ENCODE measurements around the gene VAV2. TPM values are rescaled to one million over a fixed set of nuclear protein-coding genes. Genes with fewer than 3 reads are reported as not detected.

Gene VAV2
- total RNA-seq, 1 donor from 2014 or later, result 24.4 TPM

- Mint-ChIP-seq H3K4me3 (ENCODE audit: unreplicated experiment) (peak overlapping the region; percentile 75), H3K36me3 (ENCODE audit: unreplicated experiment) (peaks cover 7% of the 10 kb centered on the region), H3K4me1 (ENCODE audit: unreplicated experiment) (peaks cover 10% of the 10 kb centered on the region), H3K9me3 (ENCODE audit: unreplicated experiment) (no peaks in the 10 kb centered on the region), H3K27ac (ENCODE audit: unreplicated experiment) (peak overlapping the region; percentile 29), H3K27me3 (ENCODE audit: unreplicated experiment) (no peaks in the 10 kb centered on the region)
- no peak for DNase-seq (ENCODE audit: extremely low spot score, unreplicated experiment)
- TF ChIP-seq, protein P1, sequence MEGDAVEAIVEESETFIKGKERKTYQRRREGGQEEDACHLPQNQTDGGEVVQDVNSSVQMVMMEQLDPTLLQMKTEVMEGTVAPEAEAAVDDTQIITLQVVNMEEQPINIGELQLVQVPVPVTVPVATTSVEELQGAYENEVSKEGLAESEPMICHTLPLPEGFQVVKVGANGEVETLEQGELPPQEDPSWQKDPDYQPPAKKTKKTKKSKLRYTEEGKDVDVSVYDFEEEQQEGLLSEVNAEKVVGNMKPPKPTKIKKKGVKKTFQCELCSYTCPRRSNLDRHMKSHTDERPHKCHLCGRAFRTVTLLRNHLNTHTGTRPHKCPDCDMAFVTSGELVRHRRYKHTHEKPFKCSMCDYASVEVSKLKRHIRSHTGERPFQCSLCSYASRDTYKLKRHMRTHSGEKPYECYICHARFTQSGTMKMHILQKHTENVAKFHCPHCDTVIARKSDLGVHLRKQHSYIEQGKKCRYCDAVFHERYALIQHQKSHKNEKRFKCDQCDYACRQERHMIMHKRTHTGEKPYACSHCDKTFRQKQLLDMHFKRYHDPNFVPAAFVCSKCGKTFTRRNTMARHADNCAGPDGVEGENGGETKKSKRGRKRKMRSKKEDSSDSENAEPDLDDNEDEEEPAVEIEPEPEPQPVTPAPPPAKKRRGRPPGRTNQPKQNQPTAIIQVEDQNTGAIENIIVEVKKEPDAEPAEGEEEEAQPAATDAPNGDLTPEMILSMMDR (IDR thresholded peaks at IDR 0.05), result no peak
These were observed 32.2 kb upstream of the VAV2 start for GRCh38 chr9:134024214-134024792.

GRCh38 chr9:134014946-134015345 is 22.8 kb upstream of the VAV2 start:
- no peak overlapping the region for H3K27ac Mint-ChIP-seq (ENCODE audit: unreplicated experiment)
- no peaks in the 10 kb centered on the region for H3K36me3 Mint-ChIP-seq (ENCODE audit: unreplicated experiment)
- DNase-seq (ENCODE audit: extremely low spot score, unreplicated experiment), result no peak
- no peaks in the 10 kb centered on the region for H3K4me1 Mint-ChIP-seq (ENCODE audit: unreplicated experiment)
- H3K9me3 Mint-ChIP-seq (ENCODE audit: unreplicated experiment), result no peaks in the 10 kb centered on the region
- TF ChIP-seq, protein P1 (IDR thresholded peaks at IDR 0.05), result no peak
- H3K4me3 Mint-ChIP-seq (ENCODE audit: unreplicated experiment), result no peak overlapping the region
- no peaks in the 10 kb centered on the region for H3K27me3 Mint-ChIP-seq (ENCODE audit: unreplicated experiment)

DNA sequence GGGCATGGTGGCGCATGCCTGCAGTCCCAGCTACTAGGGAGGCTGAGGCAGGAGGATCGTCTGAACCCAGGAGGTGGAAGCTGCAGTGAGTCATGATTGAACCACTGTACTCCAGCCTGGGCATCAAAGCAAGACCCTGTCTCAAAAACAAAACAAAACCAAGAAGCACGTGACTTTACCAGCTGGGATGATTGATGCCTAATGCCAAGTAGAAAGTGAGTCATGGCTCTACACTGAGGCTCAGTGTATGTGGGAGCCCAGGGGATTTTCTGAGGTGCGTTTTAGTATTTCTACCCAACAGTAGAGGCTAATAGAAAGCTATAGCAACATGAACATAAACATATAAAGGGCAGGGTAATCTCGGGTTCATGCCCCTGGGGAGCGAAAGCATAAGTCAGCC is 19.3 kb upstream of the VAV2 start:
- TF ChIP-seq, protein P1 (IDR thresholded peaks at IDR 0.05), result no peak
- no peak for DNase-seq (ENCODE audit: extremely low spot score, unreplicated experiment)
- peaks cover 7% of the 10 kb centered on the region for H3K4me1 Mint-ChIP-seq (ENCODE audit: unreplicated experiment)
- peaks cover 3% of the 10 kb centered on the region for H3K27me3 Mint-ChIP-seq (ENCODE audit: unreplicated experiment)
- H3K9me3 Mint-ChIP-seq (ENCODE audit: unreplicated experiment), result no peaks in the 10 kb centered on the region
- no peak overlapping the region for H3K27ac Mint-ChIP-seq (ENCODE audit: unreplicated experiment)
- no peaks in the 10 kb centered on the region for H3K36me3 Mint-ChIP-seq (ENCODE audit: unreplicated experiment)
- H3K4me3 Mint-ChIP-seq (ENCODE audit: unreplicated experiment), result no peak overlapping the region

DNA sequence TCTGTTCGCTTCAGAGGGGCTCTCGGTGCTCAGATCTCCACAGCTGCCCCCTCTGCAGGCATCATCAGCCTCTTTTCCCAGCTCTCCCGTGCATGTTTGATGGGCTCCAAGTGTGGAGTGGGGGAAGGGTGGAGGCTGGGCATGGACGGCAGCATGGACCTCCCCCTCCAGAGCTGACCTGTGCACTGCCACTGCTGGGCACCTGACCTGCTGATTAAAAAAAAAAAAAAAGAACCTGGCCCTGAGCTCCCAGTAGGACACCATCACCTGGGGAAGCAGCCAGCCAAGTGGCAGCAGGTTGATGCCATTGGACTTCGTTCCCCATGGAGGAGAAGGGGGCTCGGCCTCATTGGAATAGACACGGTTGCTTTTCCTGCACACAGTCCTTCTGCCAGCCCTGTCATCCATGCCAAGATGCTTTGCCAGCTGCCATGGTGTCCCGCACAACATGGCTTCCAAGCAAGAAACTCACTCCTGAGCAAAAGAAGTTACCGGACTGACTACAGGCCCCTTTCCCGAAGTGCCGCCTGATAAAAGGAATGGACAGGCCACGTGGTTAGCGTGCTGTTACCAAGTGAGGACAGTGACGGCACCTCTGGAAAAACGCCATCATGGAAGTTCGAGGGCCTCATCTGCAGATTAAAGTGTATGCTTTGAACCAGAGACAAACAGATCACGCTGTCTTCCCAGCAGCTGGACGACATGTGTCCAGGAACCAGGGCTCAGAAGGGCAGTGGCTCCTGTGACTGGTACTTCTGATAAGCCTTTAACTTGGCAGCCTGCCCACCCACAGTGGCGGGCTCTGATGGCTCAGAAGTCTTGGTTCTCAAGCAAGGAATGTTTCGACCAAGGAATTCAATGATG is 18.4 kb upstream of the VAV2 start:
- peaks cover 7% of the 10 kb centered on the region for H3K4me1 Mint-ChIP-seq (ENCODE audit: unreplicated experiment)
- no peak overlapping the region for H3K4me3 Mint-ChIP-seq (ENCODE audit: unreplicated experiment)
- TF ChIP-seq, protein P1 (IDR thresholded peaks at IDR 0.05), result no peak
- no peak for DNase-seq (ENCODE audit: extremely low spot score, unreplicated experiment)
- H3K27me3 Mint-ChIP-seq (ENCODE audit: unreplicated experiment), result peaks cover 3% of the 10 kb centered on the region
- no peak overlapping the region for H3K27ac Mint-ChIP-seq (ENCODE audit: unreplicated experiment)
- no peaks in the 10 kb centered on the region for H3K9me3 Mint-ChIP-seq (ENCODE audit: unreplicated experiment)
- H3K36me3 Mint-ChIP-seq (ENCODE audit: unreplicated experiment), result no peaks in the 10 kb centered on the region

DNA sequence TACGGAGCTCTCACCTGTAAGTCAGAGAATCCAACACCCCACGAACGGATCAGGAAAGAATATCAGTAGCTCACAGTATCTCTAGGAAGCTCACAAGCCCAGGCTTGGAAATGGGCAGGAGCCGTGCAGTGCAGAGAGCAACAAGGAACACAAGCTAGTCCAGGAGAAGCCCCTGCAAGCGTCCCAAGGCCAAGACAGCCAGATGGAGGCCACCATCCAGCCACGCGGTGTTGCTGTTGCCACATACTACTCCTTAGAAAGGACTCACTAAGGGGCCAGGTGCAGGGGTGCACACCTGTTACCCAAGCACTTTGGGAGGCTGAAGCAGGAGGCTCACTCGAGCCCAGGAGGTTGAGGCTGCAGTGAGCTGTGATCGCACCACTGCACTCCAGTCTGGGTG is 15.4 kb upstream of the VAV2 start:
- Mint-ChIP-seq H3K36me3 (ENCODE audit: unreplicated experiment) (no peaks in the 10 kb centered on the region), H3K27me3 (ENCODE audit: unreplicated experiment) (peaks cover 3% of the 10 kb centered on the region), H3K27ac (ENCODE audit: unreplicated experiment) (no peak overlapping the region), H3K9me3 (ENCODE audit: unreplicated experiment) (no peaks in the 10 kb centered on the region), H3K4me3 (ENCODE audit: unreplicated experiment) (no peak overlapping the region), H3K4me1 (ENCODE audit: unreplicated experiment) (peaks cover 7% of the 10 kb centered on the region)
- no peak for DNase-seq (ENCODE audit: extremely low spot score, unreplicated experiment)
- TF ChIP-seq, protein P1 (IDR thresholded peaks at IDR 0.05), result no peak
